Endothelial cell of umbilical vein (primary cell): ENCODE results near the gene KATNB1. TPM values are rescaled to one million over a fixed set of nuclear protein-coding genes. Genes with fewer than 3 reads are reported as not detected.

Experiments
- BruUV-seq: library from RNA; stranded (reverse); fragments of 400-500 nt; replicated peaks from 2 replicates; lab custom pipeline; 2021; lab: Mats Ljungman, UMichigan
- CTCF ChIA-PET: fragments of 300-600, 350-600 bp; sonication (Branson Sonifier 250); formaldehyde crosslinking; loops from one replicate; lab custom pipeline; 2021; ENCODE audit warnings: antibody characterized with exemption, inconsistent platforms; lab: Charles Lee
- POLR2A ChIA-PET: fragments of 300-600, 350-600 bp; sonication (Branson Sonifier 250); formaldehyde crosslinking; loops from one replicate; lab custom pipeline; 2021; ENCODE audit warnings: antibody characterized with exemption, inconsistent platforms; lab: Charles Lee
- DNase-seq: peaks from one replicate; pipeline ENCODE4 v3.0.0-alpha.2; 2011; ENCODE audit warnings: low read depth, low spot score
- FAIRE-seq: peaks from 2 replicates; lab custom pipeline; 2011; peaks lifted over from hg19 to GRCh38; lab: Jason Lieb, UNC
- H2AFZ ChIP-seq: 2 replicates; pipeline ENCODE4 v1.6.0; 2012; ENCODE audit warnings: low read depth, low read length, control low read depth, inconsistent platforms
- H3K27ac ChIP-seq: 2 replicates; pipeline ENCODE4 v1.5.1; 2011; ENCODE audit warnings: low read depth, mild to moderate bottlenecking, control low read depth, low read length, moderate library complexity; ENCODE audit not compliant: insufficient read depth
- H3K27me3 ChIP-seq, 2 experiments: 2 replicates each; pipeline versions ENCODE4 v1.6.0 to v1.6.1; 2011; ENCODE audit warnings: low read length in 2 of 2, mixed read lengths in 1 of 2; ENCODE audit not compliant: control insufficient read depth in 2 of 2, insufficient read depth in 2 of 2
- H3K36me3 ChIP-seq, 2 experiments: 2 replicates in 1 of 2; 3 replicates in 1 of 2; pipeline ENCODE4 v1.5.1; 2011; ENCODE audit warnings: low read length in 2 of 2, mild to moderate bottlenecking in 1 of 2, moderate library complexity in 1 of 2; ENCODE audit not compliant: control insufficient read depth in 2 of 2, insufficient read depth in 2 of 2; ENCODE audit errors: extremely low read depth in 1 of 2
- H3K4me1 ChIP-seq: 3 replicates; pipeline ENCODE4 v1.5.1; 2011; ENCODE audit warnings: mild to moderate bottlenecking, low read length; ENCODE audit not compliant: control insufficient read depth, insufficient read depth; ENCODE audit errors: extremely low read depth
- H3K4me2 ChIP-seq: 2 replicates; pipeline ENCODE4 v1.6.1; 2011; ENCODE audit warnings: low read length, control low read depth, mixed read lengths; ENCODE audit not compliant: insufficient read depth
- H3K4me3 ChIP-seq, 3 experiments: fragments of 200-600 bp in 1 of 3; sonication (generic), shearing (Covaris generic) in 1 of 3; replicated peaks in 1 of 3; 2 replicates each; pipeline ENCODE4 v1.5.1; 2011 to 2016; ENCODE audit warnings: control low read depth in 3 of 3, low read length in 3 of 3, mild to moderate bottlenecking in 2 of 3, inconsistent platforms in 1 of 3, low read depth in 1 of 3, moderate library complexity in 1 of 3; ENCODE audit not compliant: insufficient read depth in 1 of 3
- H3K79me2 ChIP-seq: 2 replicates; pipeline ENCODE4 v1.6.0; 2012; ENCODE audit warnings: low read length, inconsistent platforms; ENCODE audit not compliant: control insufficient read depth, insufficient read depth
- H3K9ac ChIP-seq: replicated peaks from 2 replicates; pipeline ENCODE3; 2011; ENCODE audit warnings: low read length, control low read depth; ENCODE audit not compliant: insufficient read depth; ENCODE audit errors: extremely low read depth
- H3K9me1 ChIP-seq: replicated peaks from 3 replicates; pipeline ENCODE4 v1.6.0; 2011; ENCODE audit warnings: mild to moderate bottlenecking, low read length; ENCODE audit not compliant: control insufficient read depth, insufficient read depth; ENCODE audit errors: extremely low read depth
- H3K9me3 ChIP-seq: replicated peaks from 2 replicates; pipeline ENCODE4 v1.5.1; 2012; ENCODE audit warnings: low read length, inconsistent platforms; ENCODE audit not compliant: control insufficient read depth, insufficient read depth
- H4K20me1 ChIP-seq: replicated peaks from 2 replicates; pipeline ENCODE3; 2011; ENCODE audit warnings: mild to moderate bottlenecking, low read length; ENCODE audit not compliant: control insufficient read depth, insufficient read depth; ENCODE audit errors: extremely low read depth
- EZH2 ChIP-seq: IDR thresholded peaks from 2 replicates; pipeline ENCODE4 v1.6.1; 2012; ENCODE audit warnings: borderline replicate concordance, low read depth, mild to moderate bottlenecking, moderate library complexity, low read length, inconsistent platforms; ENCODE audit not compliant: severe bottlenecking
- FOS ChIP-seq: IDR thresholded peaks from 2 replicates; pipeline ENCODE4 v1.6.1; 2011; ENCODE audit warnings: mild to moderate bottlenecking, low read length, moderate library complexity, borderline replicate concordance; ENCODE audit not compliant: insufficient read depth
- GATA2 ChIP-seq: IDR thresholded peaks from 2 replicates; pipeline ENCODE4 v1.7.0; 2011; ENCODE audit warnings: low read depth, mild to moderate bottlenecking, moderate library complexity, mixed read lengths, low read length; ENCODE audit not compliant: insufficient read length, insufficient read depth
- JUN ChIP-seq: IDR thresholded peaks from 2 replicates; pipeline ENCODE4 v1.6.1; 2011; ENCODE audit warnings: borderline replicate concordance, low read depth; ENCODE audit not compliant: insufficient read length, insufficient read depth
- MAX ChIP-seq: IDR thresholded peaks from 2 replicates; pipeline ENCODE4 v1.6.1; 2011; ENCODE audit not compliant: insufficient read depth, insufficient read length
- MYC ChIP-seq: IDR thresholded peaks from one replicate; pipeline ENCODE4 v1.6.1; 2011; ENCODE audit warnings: mild to moderate bottlenecking, low read depth, low read length
- POLR2A ChIP-seq: IDR thresholded peaks from 2 replicates; pipeline ENCODE4 v1.6.1; 2012; ENCODE audit warnings: low read depth, mild to moderate bottlenecking, control low read depth, low read length
- POLR2AphosphoS5 ChIP-seq: IDR thresholded peaks from 2 replicates; pipeline ENCODE4 v1.6.1; 2012; ENCODE audit warnings: low read depth, mild to moderate bottlenecking, control low read depth, low read length, moderate library complexity; ENCODE audit not compliant: insufficient read depth
- dilution Hi-C: fragments of 300-500 bp; cut with MboI; formaldehyde crosslinking; loops from one replicate; pipeline ENCODE4 v1.15.0; 2019; ENCODE audit warnings: low sequenced_read_pairs; ENCODE audit not compliant: extremely low pct_ligation_motif_present
- intact Hi-C: fragments of 100-400 bp; cut with micrococcal nuclease; formaldehyde crosslinking; loops from one replicate; pipeline ENCODE4 v1.10.0; 2022
- polyA plus RNA-seq, 4 experiments: library from polyadenylated mRNA; depleted of rRNA in 3 of 4; stranded (reverse) in 3 of 4; unstranded in 1 of 4; fragments of >200 nt; gene quantifications; 2 replicates each; pipeline versions ENCODE4 v1.2.1 to v1.2.3, GENCODE V29; 2011 to 2012; ENCODE audit warnings: missing spikeins in 1 of 4
- total RNA-seq: library from RNA; stranded (reverse); gene quantifications from 2 replicates; pipeline ENCODE4 v1.2.3, GENCODE V29; 2021
- TF ChIP-seq, protein P1 (sequence below), 2 donors: IDR thresholded peaks; 1 replicate in 1 of 2; 2 replicates in 1 of 2; pipeline ENCODE4 v1.5.1; 2011; ENCODE audit warnings: low read length in 2 of 2, mild to moderate bottlenecking in 2 of 2, moderate library complexity in 2 of 2, control low read depth in 1 of 2, inconsistent platforms in 1 of 2, low read depth in 1 of 2; ENCODE audit not compliant: insufficient read depth in 1 of 2; ENCODE audit errors: extremely low read depth in 1 of 2

Gene KATNB1
- total and polyA plus RNA-seq, 2 donors (not counting 3 experiments of a cell fraction or from before 2014, with no cell fraction given), result 25.9 to 35.9 TPM

DNA sequence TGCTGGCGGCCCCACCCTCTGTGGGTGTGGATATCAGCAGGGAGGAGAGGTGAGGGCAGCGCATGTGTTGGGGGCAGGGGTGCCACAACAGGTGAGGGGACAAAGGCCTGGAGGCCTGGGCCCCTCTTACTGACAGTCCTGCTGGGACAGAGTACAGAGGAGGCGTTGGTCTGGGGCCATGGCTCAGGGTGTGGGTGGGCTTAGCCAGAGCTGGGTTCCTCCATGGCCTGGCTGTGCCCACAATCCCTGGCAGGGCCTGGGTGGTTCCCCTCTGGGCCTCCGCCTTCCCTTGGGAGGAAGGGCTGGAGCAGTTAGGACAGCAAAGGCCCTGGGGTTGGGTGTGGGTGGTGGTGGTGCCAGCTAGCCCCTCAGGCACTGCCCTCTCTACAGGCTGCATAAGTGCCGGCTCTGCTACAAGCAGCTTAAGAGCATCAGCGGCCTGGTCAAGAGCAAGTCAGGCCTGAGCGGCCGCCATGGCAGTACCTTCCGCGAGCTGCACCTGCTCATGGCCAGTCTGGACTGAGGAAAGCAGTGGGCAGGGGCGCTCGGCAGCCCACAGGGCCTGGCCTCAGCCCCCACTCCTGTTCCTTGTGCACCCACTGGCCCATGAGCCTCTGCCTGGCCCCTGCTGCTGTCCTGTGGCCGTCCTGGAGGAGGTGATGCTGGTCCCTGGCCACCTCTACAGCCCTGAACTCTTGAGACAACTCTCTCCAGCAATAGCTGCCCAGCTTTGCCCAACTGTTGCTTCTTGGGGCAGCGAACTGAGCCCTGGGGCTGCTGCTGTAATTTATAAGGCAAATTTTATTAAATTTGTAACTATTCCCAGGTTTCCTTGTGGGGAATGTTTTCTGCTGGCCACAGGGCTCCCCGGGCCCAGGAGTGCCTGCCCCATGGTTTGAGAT lies 21.1 kb downstream of the KATNB1 start:
- Histone ChIP-seq H3K36me3 (peaks cover 0 to 42% of the 10 kb centered on the region in 2 experiments), H3K4me3 (no peak overlapping the region), H3K4me2 (no peak overlapping the region), H3K27me3 (no peaks in the 10 kb centered on the region), H2AFZ (no peak overlapping the region), H4K20me1 (no peaks in the 10 kb centered on the region), H3K9me1 (no peaks in the 10 kb centered on the region), H3K4me1 (no peaks in the 10 kb centered on the region), H3K27ac (no peak overlapping the region), H3K9ac (no peak overlapping the region), H3K79me2 (no peaks in the 10 kb centered on the region), H3K9me3 (no peaks in the 10 kb centered on the region)
- TF ChIP-seq FOS, result no peak
- TF ChIP-seq GATA2, result no peak
- no peak for TF ChIP-seq EZH2
- TF ChIP-seq MYC, result no peak
- TF ChIP-seq POLR2A, result no peak
- TF ChIP-seq, protein P1, sequence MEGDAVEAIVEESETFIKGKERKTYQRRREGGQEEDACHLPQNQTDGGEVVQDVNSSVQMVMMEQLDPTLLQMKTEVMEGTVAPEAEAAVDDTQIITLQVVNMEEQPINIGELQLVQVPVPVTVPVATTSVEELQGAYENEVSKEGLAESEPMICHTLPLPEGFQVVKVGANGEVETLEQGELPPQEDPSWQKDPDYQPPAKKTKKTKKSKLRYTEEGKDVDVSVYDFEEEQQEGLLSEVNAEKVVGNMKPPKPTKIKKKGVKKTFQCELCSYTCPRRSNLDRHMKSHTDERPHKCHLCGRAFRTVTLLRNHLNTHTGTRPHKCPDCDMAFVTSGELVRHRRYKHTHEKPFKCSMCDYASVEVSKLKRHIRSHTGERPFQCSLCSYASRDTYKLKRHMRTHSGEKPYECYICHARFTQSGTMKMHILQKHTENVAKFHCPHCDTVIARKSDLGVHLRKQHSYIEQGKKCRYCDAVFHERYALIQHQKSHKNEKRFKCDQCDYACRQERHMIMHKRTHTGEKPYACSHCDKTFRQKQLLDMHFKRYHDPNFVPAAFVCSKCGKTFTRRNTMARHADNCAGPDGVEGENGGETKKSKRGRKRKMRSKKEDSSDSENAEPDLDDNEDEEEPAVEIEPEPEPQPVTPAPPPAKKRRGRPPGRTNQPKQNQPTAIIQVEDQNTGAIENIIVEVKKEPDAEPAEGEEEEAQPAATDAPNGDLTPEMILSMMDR (IDR thresholded peaks at IDR 0.05; ENCODE audit: extremely low read depth in 1 of 2, insufficient read depth in 1 of 2, low read depth in 1 of 2, low read length in 2 of 2), result no peak
- no peak for TF ChIP-seq MAX
- TF ChIP-seq POLR2AphosphoS5, result no peak
- TF ChIP-seq JUN, result no peak
- ChIA-PET POLR2A (no interaction called here), CTCF (interaction anchor here (0.8 to 2.6 kb wide), 17 partner anchors 8 to 244 kb away, joined by 3 to 45 read pairs (median 3); partner anchors contain the start of genes USB1 and ZNF319)
- no TSS peak for BruUV-seq
- dilution Hi-C loops, result no loop called here
- intact Hi-C loops, result loop anchor here (1.0 kb wide), 7 partner anchors 21 to 249 kb away; partner anchors contain the start of genes KATNB1, KIFC3 and USB1
- FAIRE-seq (no peak), DNase-seq (no peak)
